Measurements from ENCODE around the gene SUN2. TPM values are rescaled to one million over a fixed set of nuclear protein-coding genes. Genes with fewer than 3 reads are reported as not detected.

The SUN2 gene
- total RNA-seq, 1 experiment from 2014 or later, result 66.3 TPM

GRCh38 chr22:38739300-38740055, 16.3 kb downstream of the SUN2 start:
- Mint-ChIP-seq H3K9me3 (ENCODE audit: low read depth, unreplicated experiment) (no peaks in the 10 kb centered on the region), H3K4me3 (ENCODE audit: low read depth, unreplicated experiment) (no peak overlapping the region), H3K27ac (ENCODE audit: unreplicated experiment) (no peak overlapping the region), H3K27me3 (ENCODE audit: unreplicated experiment) (no peaks in the 10 kb centered on the region), H3K36me3 (ENCODE audit: insufficient read depth, unreplicated experiment) (peaks cover 78% of the 10 kb centered on the region), H3K4me1 (ENCODE audit: low read depth, unreplicated experiment) (no peaks in the 10 kb centered on the region)
- no peak for TF ChIP-seq CTCF (IDR thresholded peaks at IDR 0.05; ENCODE audit: unreplicated experiment)
- no peak for DNase-seq
- CTCF ChIA-PET, result no interaction called here
- BruUV-seq (replicated peaks), result no TSS peak
- intact Hi-C loops (cut with micrococcal nuclease; ENCODE audit: unreplicated experiment), result no loop called here

GRCh38 chr22:38738475-38739070, 17.2 kb downstream of the SUN2 start:
- no TSS peak for BruUV-seq (replicated peaks)
- Mint-ChIP-seq H3K4me1 (ENCODE audit: low read depth, unreplicated experiment) (no peaks in the 10 kb centered on the region), H3K27ac (ENCODE audit: unreplicated experiment) (no peak overlapping the region), H3K27me3 (ENCODE audit: unreplicated experiment) (no peaks in the 10 kb centered on the region), H3K36me3 (ENCODE audit: insufficient read depth, unreplicated experiment) (peaks cover 78% of the 10 kb centered on the region), H3K4me3 (ENCODE audit: low read depth, unreplicated experiment) (no peak overlapping the region), H3K9me3 (ENCODE audit: low read depth, unreplicated experiment) (no peaks in the 10 kb centered on the region)
- CTCF ChIA-PET, result no interaction called here
- intact Hi-C loops (cut with micrococcal nuclease; ENCODE audit: unreplicated experiment), result no loop called here
- no peak for DNase-seq
- TF ChIP-seq CTCF (IDR thresholded peaks at IDR 0.05; ENCODE audit: unreplicated experiment), result no peak

- Mint-ChIP-seq H3K4me1 (ENCODE audit: low read depth, unreplicated experiment) (no peaks in the 10 kb centered on the region), H3K9me3 (ENCODE audit: low read depth, unreplicated experiment) (no peaks in the 10 kb centered on the region), H3K4me3 (ENCODE audit: low read depth, unreplicated experiment) (no peak overlapping the region), H3K27ac (ENCODE audit: unreplicated experiment) (peak overlapping the region; percentile 15), H3K36me3 (ENCODE audit: insufficient read depth, unreplicated experiment) (peaks cover 78% of the 10 kb centered on the region), H3K27me3 (ENCODE audit: unreplicated experiment) (no peaks in the 10 kb centered on the region)
- intact Hi-C loops (cut with micrococcal nuclease; ENCODE audit: unreplicated experiment), result no loop called here
- no peak for TF ChIP-seq CTCF (IDR thresholded peaks at IDR 0.05; ENCODE audit: unreplicated experiment)
- CTCF ChIA-PET, result no interaction called here
- DNase-seq, result no peak
- no TSS peak for BruUV-seq (replicated peaks)
These were observed 18.3 kb downstream of the SUN2 start for GRCh38 chr22:38737302-38738060.

GRCh38 chr22:38736257-38736570, 19.6 kb downstream of the SUN2 start:
- no peak overlapping the region for H3K4me3 Mint-ChIP-seq (ENCODE audit: low read depth, unreplicated experiment)
- no peak overlapping the region for H3K27ac Mint-ChIP-seq (ENCODE audit: unreplicated experiment)
- CTCF ChIA-PET, result no interaction called here
- BruUV-seq (replicated peaks), result no TSS peak
- H3K36me3 Mint-ChIP-seq (ENCODE audit: insufficient read depth, unreplicated experiment), result peaks cover 77% of the 10 kb centered on the region
- H3K4me1 Mint-ChIP-seq (ENCODE audit: low read depth, unreplicated experiment), result no peaks in the 10 kb centered on the region
- no peaks in the 10 kb centered on the region for H3K27me3 Mint-ChIP-seq (ENCODE audit: unreplicated experiment)
- DNase-seq, result no peak
- intact Hi-C loops (cut with micrococcal nuclease; ENCODE audit: unreplicated experiment), result no loop called here
- no peak for TF ChIP-seq CTCF (IDR thresholded peaks at IDR 0.05; ENCODE audit: unreplicated experiment)
- H3K9me3 Mint-ChIP-seq (ENCODE audit: low read depth, unreplicated experiment), result no peaks in the 10 kb centered on the region

All from Calu3 (cell line).